ENCODE results near the gene CNTROB. TPM values are rescaled to one million over a fixed set of nuclear protein-coding genes. Genes with fewer than 3 reads are reported as not detected.
A peak's percentile ranks its signal among the peaks of the same experiment; 100 is the strongest.

The CNTROB gene
- total RNA-seq, 1 experiment from 2014 or later, result 39.7 TPM

DNA sequence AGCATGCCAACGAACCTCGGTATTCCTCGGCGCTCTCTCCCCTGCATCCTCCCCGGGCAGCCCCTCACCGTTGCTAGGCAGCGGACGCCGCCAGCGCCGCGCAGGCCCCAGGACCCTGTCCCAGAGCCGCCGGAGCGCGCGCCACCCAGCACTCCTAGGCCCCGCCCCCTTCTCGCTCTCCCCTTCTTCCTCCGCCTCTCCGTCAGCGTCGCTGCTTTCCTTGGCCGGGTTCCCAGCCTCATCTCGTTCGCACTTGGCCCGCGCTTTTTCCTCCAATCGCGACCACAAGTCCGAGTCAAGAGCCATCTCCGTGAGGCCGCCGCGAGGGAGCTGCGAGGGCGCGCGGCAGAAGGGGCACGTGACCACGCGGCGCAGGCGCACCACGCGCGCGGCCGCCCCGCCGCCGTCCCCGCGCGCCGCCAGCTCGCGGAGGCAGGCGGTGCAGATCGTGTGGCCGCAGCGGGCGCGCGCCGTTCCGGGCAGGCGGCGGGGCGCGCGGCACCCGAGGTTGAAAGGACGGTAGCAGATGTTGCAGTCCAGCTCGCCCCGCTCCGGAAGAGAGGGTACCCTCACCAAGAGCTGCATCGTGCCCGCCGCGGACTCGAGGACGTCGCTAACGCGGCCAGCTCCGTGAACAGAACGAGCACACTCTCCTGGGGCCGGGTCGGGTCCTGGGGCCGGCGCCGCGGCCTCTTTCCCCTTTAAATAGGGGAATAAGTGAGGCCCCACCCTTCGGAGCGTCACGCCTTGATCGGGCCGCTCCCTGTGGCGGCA lies 16.2 kb upstream of the CNTROB start, which contains the start of gene RNF227 (continued):
- TF ChIP-seq ZNF425 (CRISPR knock-in tag; conservative IDR thresholded peaks at IDR 0.05) (no peak), ARID4B (CRISPR knock-in tag; IDR thresholded peaks at IDR 0.05; ENCODE audit: borderline replicate concordance) (peak; percentile 97), ZNF396 (CRISPR knock-in tag; IDR thresholded peaks at IDR 0.05; ENCODE audit: borderline replicate concordance) (no peak), SMAD3 (CRISPR knock-in tag; IDR thresholded peaks at IDR 0.05; ENCODE audit: borderline replicate concordance) (peak; percentile 78), ZNF416 (CRISPR knock-in tag; IDR thresholded peaks at IDR 0.05) (no peak), ATF6 (CRISPR knock-in tag; IDR thresholded peaks at IDR 0.05) (peak; percentile 60; the same call in 1 of the 2 replicates), ZNF532 (CRISPR knock-in tag; IDR thresholded peaks at IDR 0.05; ENCODE audit: borderline replicate concordance) (no peak), RORB (CRISPR knock-in tag; IDR thresholded peaks at IDR 0.05) (no peak), ZNF423 (CRISPR knock-in tag; IDR thresholded peaks at IDR 0.05) (no peak), ZNF138 (CRISPR knock-in tag; conservative IDR thresholded peaks at IDR 0.05) (peak; percentile 50; the same call in 1 of the 2 replicates), IRF2 (CRISPR knock-in tag; IDR thresholded peaks at IDR 0.05; ENCODE audit: borderline replicate concordance, low read depth) (peak; percentile 88; the same call in 1 of the 2 replicates), NFATC4 (CRISPR knock-in tag; IDR thresholded peaks at IDR 0.05) (no peak), PRRX2 (CRISPR knock-in tag; IDR thresholded peaks at IDR 0.05) (0 out of 2 replicates have a peak, but pooled peaks have one; percentile 20), JUN (CRISPR knock-in tag; IDR thresholded peaks at IDR 0.05) (peak; percentile 91; the same call in 1 of the 2 replicates), ETV6 (CRISPR knock-in tag; IDR thresholded peaks at IDR 0.05) (peak; percentile 85), NR1H2 (CRISPR knock-in tag; IDR thresholded peaks at IDR 0.05) (peak; percentile 65; the same call in 1 of the 2 replicates), NR2C2 (CRISPR knock-in tag; IDR thresholded peaks at IDR 0.05) (peak; percentile 13; the same call in 1 of the 2 replicates), ZMAT4 (CRISPR knock-in tag; IDR thresholded peaks at IDR 0.05) (no peak), JAZF1 (CRISPR knock-in tag; IDR thresholded peaks at IDR 0.05) (no peak), TCF7 (CRISPR knock-in tag; IDR thresholded peaks at IDR 0.05; ENCODE audit: low read depth) (peak; percentile 91; the same call in 1 of the 2 replicates), ZNF121 (CRISPR knock-in tag; IDR thresholded peaks at IDR 0.05) (no peak)
- TF ChIP-seq, protein P1, sequence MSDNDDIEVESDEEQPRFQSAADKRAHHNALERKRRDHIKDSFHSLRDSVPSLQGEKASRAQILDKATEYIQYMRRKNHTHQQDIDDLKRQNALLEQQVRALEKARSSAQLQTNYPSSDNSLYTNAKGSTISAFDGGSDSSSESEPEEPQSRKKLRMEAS (CRISPR knock-in tag; IDR thresholded peaks at IDR 0.05), result peak; percentile 92
- TF ChIP-seq, protein P2, sequence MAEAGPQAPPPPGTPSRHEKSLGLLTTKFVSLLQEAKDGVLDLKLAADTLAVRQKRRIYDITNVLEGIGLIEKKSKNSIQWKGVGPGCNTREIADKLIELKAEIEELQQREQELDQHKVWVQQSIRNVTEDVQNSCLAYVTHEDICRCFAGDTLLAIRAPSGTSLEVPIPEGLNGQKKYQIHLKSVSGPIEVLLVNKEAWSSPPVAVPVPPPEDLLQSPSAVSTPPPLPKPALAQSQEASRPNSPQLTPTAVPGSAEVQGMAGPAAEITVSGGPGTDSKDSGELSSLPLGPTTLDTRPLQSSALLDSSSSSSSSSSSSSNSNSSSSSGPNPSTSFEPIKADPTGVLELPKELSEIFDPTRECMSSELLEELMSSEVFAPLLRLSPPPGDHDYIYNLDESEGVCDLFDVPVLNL (CRISPR knock-in tag; IDR thresholded peaks at IDR 0.05; ENCODE audit: borderline replicate concordance, low read depth), result peak; percentile 85
